Glomerular endothelial cell (primary cell): Measurements from ENCODE around the gene FAM237B. TPM values are rescaled to one million over a fixed set of nuclear protein-coding genes. Genes with fewer than 3 reads are reported as not detected.

Experiments used
- DNase-seq: peaks from one replicate; pipeline ENCODE4 v3.0.0-alpha.2; 2011; ENCODE audit warnings: low read depth, low spot score; ENCODE audit errors: extremely low read depth
- total RNA-seq: library from RNA; depleted of rRNA; stranded (reverse); fragments of >200 nt; gene quantifications from 2 replicates; pipeline ENCODE4 v1.2.3, GENCODE V29; 2015

The FAM237B gene
- total RNA-seq, 1 donor from 2014 or later = not detected

DNA sequence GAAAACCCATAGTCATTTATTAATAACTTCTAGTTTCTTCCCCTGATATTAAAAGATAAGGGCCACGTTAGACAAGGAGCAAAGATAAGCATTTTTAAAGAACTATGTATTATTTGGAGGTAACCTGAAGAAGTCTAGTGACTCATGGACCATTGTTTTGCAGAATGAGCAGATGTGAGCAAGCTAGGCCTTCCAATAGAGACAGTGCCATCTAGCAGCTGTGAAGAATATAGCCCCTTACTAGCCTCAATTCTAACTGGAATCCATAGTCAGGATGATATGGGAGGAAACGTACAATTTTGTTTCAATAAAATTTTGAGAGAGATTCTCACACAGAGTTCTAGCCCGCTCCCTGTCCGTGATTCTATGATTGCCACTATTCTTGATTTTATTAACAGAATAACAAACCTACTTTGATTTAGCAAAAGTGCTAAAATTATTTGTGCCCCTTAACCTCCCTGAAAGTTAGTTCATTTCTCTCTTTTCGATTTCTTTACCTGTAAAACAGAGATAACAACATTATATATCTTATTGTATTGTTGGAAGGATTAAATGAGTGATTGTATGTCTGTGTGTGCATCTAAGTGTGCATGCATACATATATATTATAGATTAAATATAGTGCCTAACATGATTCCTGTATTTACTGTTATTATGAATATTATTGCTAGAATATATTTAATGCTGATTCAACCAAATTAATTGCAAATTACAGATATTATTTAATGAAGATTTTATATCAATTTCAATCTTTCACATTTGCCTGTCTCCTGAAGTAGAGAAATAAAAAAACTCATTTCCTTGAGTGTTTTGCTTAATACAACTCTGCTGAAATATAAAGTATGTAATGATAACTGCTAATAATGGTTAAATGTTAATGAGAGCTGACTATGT lies 22.7 kb downstream of the FAM237B start:
- peak; percentile 42 for DNase-seq

DNA sequence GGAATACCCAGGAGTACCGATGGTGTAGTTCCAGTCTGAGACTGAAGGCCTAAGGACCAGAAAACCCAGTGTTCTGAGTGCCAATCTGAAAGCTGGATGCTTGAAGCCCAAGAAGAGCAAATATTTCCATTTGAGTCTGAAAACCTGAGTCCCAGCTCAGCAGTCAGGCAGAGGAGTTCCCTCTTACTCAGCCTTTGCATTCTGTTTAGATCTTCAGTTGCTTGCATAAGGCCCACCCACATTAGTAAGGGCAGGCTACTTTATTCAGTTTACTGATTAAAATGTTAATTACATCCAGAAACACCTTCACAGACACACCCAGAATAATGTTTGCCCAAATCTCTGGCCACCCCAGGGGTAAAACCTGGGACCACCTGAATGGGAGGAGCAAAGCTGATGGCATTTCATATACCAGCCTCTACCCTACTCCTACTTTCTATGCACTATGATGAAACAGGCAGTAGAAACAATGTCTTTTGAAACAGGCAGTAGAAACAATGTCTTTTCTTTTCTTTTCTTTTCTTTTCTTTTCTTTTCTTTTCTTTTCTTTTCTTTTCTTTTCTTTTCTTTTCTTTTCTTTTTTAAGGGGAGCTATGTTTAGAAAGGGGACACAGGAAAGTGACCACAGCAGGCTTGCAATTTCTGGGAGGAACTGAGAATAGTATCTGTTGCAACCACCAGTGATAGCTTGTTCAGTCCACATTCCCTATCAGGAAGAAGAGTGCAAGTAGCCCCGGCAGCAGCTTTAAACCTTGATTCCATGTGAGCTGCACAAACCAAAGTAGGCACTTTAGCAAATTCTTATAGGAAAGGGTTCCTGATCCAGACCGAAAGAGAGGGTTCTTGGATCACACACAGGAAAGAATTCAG lies 30.6 kb downstream of the FAM237B start:
- no peak for DNase-seq

GRCh38 chr7:90288154-90288553 lies 33.0 kb downstream of the FAM237B start:
- no peak for DNase-seq

GRCh38 chr7:90276033-90276728 lies 44.9 kb downstream of the FAM237B start:
- DNase-seq = no peak

DNA sequence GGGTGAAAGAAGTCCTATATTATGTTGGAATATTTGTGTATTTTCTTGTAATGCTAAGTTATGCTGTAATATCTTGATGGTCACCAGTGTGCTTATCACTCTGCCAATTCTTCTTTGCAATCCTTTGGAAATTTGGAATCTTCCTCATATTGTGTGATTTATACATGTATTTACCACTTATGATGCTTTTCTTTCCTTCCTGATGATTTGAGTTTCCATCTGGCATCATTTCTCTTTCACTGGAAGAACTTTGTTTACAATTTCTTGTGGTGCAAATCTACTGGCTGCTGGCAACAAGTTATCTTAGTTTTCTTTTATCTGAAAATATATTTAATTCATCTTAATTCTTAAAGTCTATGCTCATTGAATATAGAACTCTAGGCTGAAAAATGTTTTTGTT lies 46.9 kb downstream of the FAM237B start:
- DNase-seq = no peak

- no peak for DNase-seq
These were observed 48.9 kb downstream of the FAM237B start for GRCh38 chr7:90272242-90272641.

DNA sequence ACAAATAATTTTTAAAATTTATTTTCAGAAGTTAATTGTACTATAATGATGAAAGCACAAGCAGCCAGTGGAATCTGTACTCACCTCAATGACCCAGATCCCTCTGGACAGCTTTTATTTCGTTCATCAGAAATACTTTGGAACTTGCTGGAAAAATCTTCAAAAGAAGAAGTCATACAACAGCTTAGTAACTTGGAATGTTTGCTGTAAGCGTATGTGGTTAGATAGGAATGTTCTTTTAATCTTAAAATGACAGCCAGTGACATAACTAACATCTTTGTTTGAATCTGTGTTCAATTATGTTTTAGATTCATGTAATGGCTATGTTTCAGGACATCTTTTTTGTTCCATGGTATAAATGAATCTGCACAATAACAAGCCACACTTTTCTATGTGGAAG lies 49.4 kb downstream of the FAM237B start:
- no peak for DNase-seq

DNA sequence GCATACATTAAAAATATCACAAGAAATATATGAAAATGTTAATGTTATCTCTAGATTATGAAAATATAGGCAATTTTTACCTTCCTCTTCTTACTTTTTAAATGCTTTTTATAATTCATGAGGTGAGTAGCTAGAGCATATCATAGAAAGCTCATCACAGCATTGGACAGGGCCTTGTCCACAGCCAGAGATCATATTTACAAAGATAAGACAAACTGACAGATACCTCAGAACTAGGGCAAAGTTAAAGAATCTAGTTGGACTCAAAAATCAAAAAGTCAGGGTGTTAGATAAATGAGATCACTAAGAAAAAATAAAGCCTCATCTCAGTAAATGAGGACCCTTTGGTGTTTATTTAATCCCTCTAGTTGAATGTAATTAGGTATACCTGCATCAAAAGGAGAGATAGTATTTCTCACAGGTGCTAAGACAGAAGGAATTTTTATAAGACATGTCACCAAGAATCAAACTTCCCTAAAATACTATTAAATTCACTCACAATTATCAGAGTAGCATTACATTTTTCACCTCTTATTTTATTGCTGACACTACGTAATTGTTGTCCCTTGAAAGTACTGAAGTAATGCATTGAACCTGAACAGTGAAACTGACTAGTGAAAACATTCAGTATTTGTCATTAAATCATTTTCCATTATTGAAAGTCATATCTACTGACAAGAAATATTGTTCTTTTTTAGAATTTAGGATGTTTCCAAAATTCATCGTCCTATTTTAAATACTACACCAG lies 50.5 kb downstream of the FAM237B start:
- no peak for DNase-seq

GRCh38 chr7:90269163-90269562 lies 51.9 kb downstream of the FAM237B start:
- DNase-seq = no peak

GRCh38 chr7:90267263-90267858 lies 53.7 kb downstream of the FAM237B start:
- no peak for DNase-seq

- DNase-seq = no peak
These were observed 54.3 kb downstream of the FAM237B start for GRCh38 chr7:90266808-90267207.

Other genes with a start within 250 kb of the FAM237B start
- 1.5 and 5.5 TPM in 2 replicates for gene STEAP1, start 166.8 kb downstream of the FAM237B start, total RNA-seq
- gene STEAP2, start 109.6 kb downstream of the FAM237B start, total RNA-seq = 0.05 and 0.70 TPM in 2 replicates
- gene CFAP69, start 76.1 kb downstream of the FAM237B start, total RNA-seq = 0.10 and 0.88 TPM in 2 replicates
- 8.6 and 9.0 TPM in 2 replicates for gene GTPBP10, start 25.4 kb upstream of the FAM237B start, total RNA-seq
- 9.5 and 11.1 TPM in 2 replicates for gene CLDN12, start 82.2 kb upstream of the FAM237B start, total RNA-seq
- not detected in 2 replicates for gene PTTG1IP2, start 148.3 kb upstream of the FAM237B start, total RNA-seq